A204.1 (cell line): ENCODE measurements around the gene ACVRL1.

Experiments
- FAIRE-seq: peaks from 2 replicates; lab custom pipeline; 2012; peaks lifted over from hg19 to GRCh38; lab: Jason Lieb, UNC

The ACVRL1 gene

GRCh38 chr12:51970904-51971646 is 63.8 kb downstream of the ACVRL1 start:
- no peak for FAIRE-seq

DNA sequence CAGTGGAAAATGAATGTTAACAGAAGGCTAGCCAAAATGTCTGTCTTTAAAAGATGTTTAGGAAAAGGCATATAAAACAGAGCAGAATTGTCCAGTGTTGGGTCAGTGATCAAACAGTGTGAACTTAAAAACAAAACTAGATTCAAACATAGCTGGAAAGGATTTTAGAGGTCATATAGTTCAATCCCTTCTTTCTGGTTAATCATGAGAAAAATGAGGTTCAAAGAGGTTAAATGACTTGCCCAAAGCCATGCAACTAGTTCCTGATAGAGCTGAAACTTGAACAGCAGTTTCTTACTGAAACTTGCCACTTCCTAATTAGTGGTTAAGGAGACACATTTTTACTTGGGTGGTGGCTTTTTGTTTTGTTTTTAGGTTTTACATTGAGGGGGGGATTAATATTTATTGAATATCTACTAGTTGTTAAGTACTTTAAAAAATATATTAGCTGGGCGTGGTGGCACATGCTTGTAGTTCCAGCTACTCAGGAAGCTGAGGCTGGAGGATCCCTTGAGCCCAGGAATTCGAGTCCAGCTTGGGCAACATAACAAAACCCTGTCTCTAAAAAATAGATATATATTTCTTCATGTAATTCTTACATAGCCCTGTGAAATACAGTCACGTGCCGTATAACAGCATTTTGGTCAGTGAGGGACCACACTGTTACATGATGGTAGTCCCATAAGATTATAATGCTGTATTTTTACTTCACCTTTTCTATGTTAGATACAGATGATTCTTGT is 64.5 kb downstream of the ACVRL1 start:
- no peak for FAIRE-seq

DNA sequence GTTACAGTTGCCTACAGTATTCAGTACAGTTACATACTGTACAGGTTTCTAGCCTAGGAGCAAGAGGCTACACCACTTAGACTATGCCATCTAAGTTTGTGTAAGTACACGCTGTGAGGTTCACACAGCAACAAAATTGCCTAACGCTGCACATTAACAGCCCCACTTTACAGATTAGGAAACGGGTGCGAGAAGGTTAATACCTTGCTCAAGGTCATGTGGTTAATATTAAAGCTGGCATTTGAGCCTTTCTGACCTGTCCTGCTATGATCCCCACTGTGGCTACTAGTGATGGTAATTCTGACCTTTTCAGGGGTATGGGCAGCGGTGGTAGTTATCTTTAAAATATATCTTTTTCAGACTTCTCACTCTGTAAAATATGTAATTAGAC is 65.1 kb downstream of the ACVRL1 start:
- FAIRE-seq = no peak

GRCh38 chr12:51972849-51973273 is 65.6 kb downstream of the ACVRL1 start:
- FAIRE-seq = no peak
